GM10248 (cell line): ENCODE results near the gene PPFIA3.
A peak's percentile ranks its signal among the peaks of the same experiment; 100 is the strongest.
"Not testable (repeated sequence)": the region's sequence is repeated elsewhere in the genome, so short reads cannot be mapped to it uniquely, and the experiment has no call there.

ENCODE experiments used
- CTCF ChIA-PET: fragments of 300-600 bp; sonication (Branson Sonifier 250); formaldehyde crosslinking; extraction: SDS; loops from one replicate; lab custom pipeline; 2021; ENCODE audit warnings: antibody characterized with exemption; lab: Yijun Ruan, JAX
- POLR2A ChIA-PET: fragments of 350-650 bp; sonication (Branson Sonifier 250); formaldehyde crosslinking; extraction: SDS; loops from one replicate; lab custom pipeline; 2020; ENCODE audit warnings: antibody characterized with exemption; lab: Yijun Ruan, JAX
- DNase-seq: peaks from one replicate; pipeline ENCODE4 v3.0.0; 2012; ENCODE audit errors: extremely low spot score
- TF ChIP-seq, protein P1 (sequence below): IDR thresholded peaks from 2 replicates; pipeline ENCODE4 v1.5.1; 2012; ENCODE audit warnings: mild to moderate bottlenecking, low read depth; ENCODE audit errors: extremely low read depth, missing control alignments, control extremely low read depth

PPFIA3 gene

DNA sequence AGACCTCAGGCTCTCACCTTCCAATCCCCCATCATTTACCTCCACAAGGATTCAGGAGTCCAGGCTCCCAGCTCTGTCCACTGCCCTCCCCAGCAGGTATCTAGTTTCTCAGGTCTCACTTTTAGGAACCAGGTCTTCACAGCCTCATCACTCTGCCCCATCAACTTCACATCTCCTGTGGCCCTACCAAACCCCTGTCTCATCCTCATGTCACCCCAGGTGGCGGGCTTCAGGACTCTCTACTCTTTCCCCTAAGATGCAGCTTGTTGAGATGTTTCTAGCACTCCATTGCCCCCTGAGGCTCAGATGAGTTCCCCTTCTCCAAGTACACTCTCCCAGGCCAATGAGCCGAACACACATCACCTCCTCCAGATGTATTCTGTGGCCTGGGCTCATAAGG is 1.5 kb downstream of the PPFIA3 start:
- TF ChIP-seq, protein P1, sequence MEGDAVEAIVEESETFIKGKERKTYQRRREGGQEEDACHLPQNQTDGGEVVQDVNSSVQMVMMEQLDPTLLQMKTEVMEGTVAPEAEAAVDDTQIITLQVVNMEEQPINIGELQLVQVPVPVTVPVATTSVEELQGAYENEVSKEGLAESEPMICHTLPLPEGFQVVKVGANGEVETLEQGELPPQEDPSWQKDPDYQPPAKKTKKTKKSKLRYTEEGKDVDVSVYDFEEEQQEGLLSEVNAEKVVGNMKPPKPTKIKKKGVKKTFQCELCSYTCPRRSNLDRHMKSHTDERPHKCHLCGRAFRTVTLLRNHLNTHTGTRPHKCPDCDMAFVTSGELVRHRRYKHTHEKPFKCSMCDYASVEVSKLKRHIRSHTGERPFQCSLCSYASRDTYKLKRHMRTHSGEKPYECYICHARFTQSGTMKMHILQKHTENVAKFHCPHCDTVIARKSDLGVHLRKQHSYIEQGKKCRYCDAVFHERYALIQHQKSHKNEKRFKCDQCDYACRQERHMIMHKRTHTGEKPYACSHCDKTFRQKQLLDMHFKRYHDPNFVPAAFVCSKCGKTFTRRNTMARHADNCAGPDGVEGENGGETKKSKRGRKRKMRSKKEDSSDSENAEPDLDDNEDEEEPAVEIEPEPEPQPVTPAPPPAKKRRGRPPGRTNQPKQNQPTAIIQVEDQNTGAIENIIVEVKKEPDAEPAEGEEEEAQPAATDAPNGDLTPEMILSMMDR, result no peak
- no peak for DNase-seq
- ChIA-PET CTCF (interaction anchor here (1.6 to 1.9 kb wide), 3 partner anchors 9 to 26 kb away, joined by 4 to 7 read pairs (median 6); no protein-coding TSS in a partner anchor), POLR2A (interaction anchor here (1.2 kb wide), 1 partner anchor 127 kb away, joined by 4 read pairs; the partner anchor contains the start of genes GYS1 and RUVBL2)

DNA sequence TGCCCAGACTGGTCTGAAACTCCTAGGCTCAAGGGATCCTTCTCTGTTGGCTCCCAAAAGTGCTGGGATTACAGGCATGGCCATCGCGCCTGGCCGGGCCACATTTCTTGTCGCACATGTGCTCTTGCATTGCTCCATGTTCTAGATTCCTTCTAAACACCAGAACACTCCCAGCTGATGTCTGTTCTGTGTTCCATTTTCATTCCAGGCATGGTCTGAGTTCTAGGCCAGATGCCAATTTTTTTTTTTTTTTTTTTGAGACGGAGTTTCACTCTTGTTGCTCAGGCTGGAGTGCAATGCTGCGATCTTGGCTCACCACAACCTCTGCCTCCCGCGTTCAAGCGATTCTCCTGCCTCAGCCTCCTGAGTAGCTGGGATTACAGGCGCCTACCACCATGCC is 2.5 kb downstream of the PPFIA3 start:
- POLR2A ChIA-PET, result interaction anchor here (0.6 kb wide), 1 partner anchor 159 kb away, joined by 3 read pairs; no protein-coding TSS in a partner anchor
- DNase-seq, result not testable (repeated sequence)
- CTCF ChIA-PET, result interaction anchor here (1.9 kb wide), 1 partner anchor 25 kb away, joined by 6 read pairs; no protein-coding TSS in a partner anchor

DNA sequence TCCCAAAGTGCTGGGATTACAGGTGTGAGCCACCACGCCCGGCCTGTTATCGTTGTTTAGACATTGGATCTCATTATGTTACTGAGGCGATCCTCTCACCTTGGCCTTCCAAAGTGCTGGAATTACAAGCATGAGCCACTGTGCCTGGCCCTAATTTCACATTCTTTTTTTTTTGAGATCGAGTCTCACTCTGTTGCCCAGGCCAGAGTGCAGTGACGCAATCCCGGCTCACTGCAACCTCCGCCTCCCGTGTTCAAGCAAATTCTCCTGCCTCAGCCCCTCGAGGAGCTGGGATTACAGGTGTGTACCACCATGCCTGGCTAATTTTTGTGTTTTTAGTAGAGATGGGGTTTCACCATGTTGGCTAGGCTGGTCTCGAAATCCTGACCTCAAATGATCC is 3.9 kb downstream of the PPFIA3 start:
- DNase-seq, CTCF ChIA-PET, POLR2A ChIA-PET: not testable (repeated sequence)

DNA sequence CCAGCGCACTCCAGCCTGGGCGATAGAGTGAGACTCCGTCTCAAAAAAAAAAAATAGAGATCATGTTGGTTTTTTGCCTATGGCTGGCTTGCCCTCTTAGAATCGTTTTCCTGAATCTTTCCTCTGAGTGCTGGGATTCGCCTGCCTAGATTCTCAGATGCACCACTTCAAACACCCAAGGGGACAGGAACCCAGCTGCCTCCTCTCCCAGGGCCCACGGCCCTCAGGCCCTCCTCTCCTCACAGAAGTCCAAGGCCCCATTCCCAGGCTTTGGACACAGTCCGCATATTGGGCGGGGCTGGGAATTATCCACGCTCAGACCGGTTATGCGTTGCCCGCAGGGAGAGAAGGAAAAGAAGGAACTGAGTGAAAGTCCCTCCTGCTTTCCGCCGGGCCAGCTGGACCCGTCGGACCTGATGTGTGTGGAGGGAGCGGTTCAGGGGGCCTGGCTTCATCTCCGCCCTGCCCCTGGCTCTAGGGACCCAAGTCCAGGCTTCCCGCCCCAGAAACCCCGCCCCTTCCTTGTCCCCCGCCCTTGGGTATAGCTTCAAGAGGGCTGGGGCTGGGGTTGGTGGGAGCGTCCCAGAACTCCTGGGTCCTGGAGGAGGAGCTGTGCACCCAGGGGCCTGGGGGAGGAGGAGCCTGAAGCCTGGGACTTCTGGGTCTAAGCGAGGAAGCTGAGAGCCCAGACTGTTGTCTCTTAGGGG is 5.8 kb downstream of the PPFIA3 start:
- POLR2A ChIA-PET, result interaction anchor here (0.6 kb wide), 1 partner anchor 139 kb away, joined by 3 read pairs; no protein-coding TSS in a partner anchor
- DNase-seq, result no peak
- CTCF ChIA-PET, result interaction anchor here (0.6 to 1.8 kb wide), 3 partner anchors 10 to 224 kb away, joined by 3 to 7 read pairs (median 5); no protein-coding TSS in a partner anchor
- TF ChIP-seq, protein P1, result no peak

DNA sequence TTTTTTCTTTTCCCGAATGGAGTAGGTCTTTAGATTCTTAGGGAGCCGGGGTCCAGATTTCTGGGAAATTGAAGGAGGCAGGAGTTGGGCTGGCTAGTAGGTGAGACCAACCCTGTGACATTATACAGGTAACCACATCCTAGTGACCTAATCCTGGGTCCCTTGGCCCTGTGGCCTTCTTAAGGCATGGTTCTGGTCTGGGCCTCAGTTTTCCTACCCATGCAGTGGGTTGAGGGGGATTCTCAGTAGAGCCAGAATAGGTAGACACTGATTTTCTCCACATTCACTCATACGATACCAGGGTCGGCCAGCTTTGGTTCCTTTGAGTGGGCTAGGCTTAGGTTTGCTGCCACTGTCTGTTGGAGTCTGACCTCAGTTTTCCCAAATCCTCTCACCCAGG is 7.2 kb downstream of the PPFIA3 start:
- ChIA-PET POLR2A (no interaction called here), CTCF (interaction anchor here (0.7 to 3.5 kb wide), 3 partner anchors 12 to 29 kb away, joined by 3 to 18 read pairs (median 15); partner anchors contain the start of gene LIN7B)
- TF ChIP-seq, protein P1, result no peak

DNA sequence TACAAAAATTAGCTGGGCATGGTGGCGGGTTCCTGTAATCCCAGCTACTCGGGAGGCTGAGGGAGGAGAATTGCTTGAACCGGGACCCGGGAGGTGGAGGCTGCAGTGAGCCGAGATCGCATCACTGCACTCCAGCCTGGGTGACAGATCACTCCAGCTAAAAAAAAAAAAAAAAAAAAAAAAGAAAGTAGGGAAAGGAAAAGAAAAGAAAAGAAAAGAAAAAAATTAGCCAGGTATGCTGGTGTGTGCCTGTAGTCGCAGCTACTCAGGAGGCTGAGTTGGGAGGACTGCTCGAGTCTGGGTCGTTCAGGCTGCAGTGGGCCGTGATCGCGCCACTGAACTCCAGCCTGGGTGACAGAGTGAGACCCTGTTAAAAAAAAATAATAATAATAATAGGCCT is 7.9 kb downstream of the PPFIA3 start:
- DNase-seq, result not testable (repeated sequence)
- CTCF ChIA-PET, result interaction anchor here (0.7 to 3.9 kb wide), 6 partner anchors 13 to 71 kb away, joined by 3 to 31 read pairs (median 15); partner anchors contain the start of gene LIN7B
- POLR2A ChIA-PET, result interaction anchor here (0.6 to 0.7 kb wide), 3 partner anchors 13 to 380 kb away, joined by 4 to 7 read pairs (median 6); partner anchors contain the start of genes IZUMO1 and LIN7B

More for the DNA sequence above, 7.2 kb downstream of the PPFIA3 start:
- no peak for DNase-seq

DNA sequence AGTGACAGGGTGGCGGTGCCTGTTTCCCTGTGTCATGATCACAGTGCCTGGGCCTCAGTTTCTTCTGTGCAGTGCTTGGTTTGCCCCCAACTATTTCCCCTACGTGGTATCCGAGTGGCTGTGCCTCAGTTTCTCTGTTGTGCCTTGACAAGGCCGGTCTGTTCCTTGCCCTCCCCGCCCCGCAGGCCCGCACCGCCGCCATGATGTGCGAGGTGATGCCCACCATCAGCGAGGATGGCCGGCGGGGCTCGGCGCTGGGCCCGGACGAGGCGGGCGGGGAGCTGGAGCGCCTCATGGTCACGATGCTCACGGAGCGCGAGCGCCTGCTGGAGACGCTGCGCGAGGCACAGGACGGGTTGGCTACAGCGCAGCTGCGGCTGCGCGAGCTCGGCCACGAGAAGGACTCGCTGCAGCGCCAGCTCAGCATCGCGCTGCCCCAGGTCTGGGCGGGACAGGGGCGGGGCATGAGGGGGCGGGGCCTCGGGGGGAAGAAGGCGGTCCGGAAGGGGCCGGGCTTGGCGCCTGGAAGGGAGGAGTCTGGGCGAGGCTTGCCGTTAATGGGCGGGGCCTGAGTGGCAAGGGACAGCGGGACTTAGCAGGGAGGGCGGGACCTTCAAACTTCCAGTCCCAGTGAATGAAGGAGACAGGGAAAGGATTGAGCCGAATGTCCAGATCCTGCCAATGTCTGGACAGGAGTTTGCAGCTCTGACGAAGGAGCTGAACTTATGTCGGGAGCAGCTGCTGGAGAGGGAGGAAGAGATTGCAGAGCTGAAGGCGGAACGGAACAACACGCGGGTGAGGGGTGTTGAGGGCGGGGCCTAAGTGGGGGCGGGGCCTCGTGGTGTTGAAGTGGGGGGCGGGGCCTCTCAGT is 8.6 kb downstream of the PPFIA3 start:
- DNase-seq, result peak; percentile 99
- CTCF ChIA-PET, result interaction anchor here (0.8 to 3.9 kb wide), 9 partner anchors 10 to 71 kb away, joined by 3 to 31 read pairs (median 9); partner anchors contain the start of gene LIN7B
- TF ChIP-seq, protein P1, result no peak

More for the DNA sequence above, 8.6 kb downstream of the PPFIA3 start:
- POLR2A ChIA-PET, result interaction anchor here (0.6 to 0.7 kb wide), 3 partner anchors 14 to 381 kb away, joined by 4 to 7 read pairs (median 6); partner anchors contain the start of genes IZUMO1 and LIN7B
